ENCODE measurements around the gene SOX10.

SOX10 gene

DNA sequence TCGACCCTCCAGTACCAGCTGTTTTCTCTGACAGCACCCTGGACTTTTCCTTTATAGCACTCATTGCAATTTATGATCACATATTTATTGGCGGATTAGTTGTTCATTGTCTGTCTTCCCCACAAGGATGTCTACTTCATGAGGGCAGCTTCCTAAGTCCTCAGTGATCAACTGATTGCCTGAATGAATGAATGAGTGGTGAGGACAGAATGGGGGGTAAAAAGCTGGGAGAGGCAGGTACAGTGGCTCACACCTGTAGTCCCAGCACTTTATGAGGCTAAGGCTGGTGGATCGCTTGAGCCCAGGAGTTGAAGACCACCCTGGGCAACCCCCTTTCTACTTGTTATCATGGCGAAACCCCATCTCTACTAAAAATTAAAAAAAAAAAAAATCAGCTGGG is 11.1 kb upstream of the SOX10 start:
- H3K4me3 ChIP-seq (replicated peaks; ENCODE audit: low read depth, low read length): no peak overlapping the region
- no peak for DNase-seq (ENCODE audit: extremely low read depth, low read depth)
- TF ChIP-seq, protein P1, sequence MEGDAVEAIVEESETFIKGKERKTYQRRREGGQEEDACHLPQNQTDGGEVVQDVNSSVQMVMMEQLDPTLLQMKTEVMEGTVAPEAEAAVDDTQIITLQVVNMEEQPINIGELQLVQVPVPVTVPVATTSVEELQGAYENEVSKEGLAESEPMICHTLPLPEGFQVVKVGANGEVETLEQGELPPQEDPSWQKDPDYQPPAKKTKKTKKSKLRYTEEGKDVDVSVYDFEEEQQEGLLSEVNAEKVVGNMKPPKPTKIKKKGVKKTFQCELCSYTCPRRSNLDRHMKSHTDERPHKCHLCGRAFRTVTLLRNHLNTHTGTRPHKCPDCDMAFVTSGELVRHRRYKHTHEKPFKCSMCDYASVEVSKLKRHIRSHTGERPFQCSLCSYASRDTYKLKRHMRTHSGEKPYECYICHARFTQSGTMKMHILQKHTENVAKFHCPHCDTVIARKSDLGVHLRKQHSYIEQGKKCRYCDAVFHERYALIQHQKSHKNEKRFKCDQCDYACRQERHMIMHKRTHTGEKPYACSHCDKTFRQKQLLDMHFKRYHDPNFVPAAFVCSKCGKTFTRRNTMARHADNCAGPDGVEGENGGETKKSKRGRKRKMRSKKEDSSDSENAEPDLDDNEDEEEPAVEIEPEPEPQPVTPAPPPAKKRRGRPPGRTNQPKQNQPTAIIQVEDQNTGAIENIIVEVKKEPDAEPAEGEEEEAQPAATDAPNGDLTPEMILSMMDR (IDR thresholded peaks at IDR 0.05; ENCODE audit: low read depth, low read length, missing control alignments): no peak

DNA sequence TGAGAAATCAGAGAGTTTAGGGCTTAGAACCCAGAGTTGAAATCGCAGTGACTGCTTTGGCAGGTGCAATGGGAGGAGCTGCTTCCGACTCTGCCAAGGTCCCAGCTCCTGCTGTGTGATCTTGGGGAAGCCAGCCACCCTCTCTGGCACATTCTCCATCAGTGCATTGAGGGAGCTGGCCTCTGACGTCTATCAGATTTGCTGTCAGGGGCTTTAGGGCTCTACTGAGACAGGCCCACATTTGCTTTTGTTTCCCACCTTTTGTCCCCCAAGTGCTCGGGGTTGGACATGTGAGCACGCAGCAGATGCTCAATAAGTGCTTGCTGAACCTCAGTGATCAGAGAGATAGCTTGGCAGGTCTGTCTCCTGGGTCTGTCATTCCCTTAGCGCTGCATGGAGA is 10.6 kb upstream of the SOX10 start:
- H3K4me3 ChIP-seq (replicated peaks; ENCODE audit: low read depth, low read length): no peak overlapping the region
- DNase-seq (ENCODE audit: extremely low read depth, low read depth): no peak
- TF ChIP-seq, protein P1 (IDR thresholded peaks at IDR 0.05; ENCODE audit: low read depth, low read length, missing control alignments): no peak

DNA sequence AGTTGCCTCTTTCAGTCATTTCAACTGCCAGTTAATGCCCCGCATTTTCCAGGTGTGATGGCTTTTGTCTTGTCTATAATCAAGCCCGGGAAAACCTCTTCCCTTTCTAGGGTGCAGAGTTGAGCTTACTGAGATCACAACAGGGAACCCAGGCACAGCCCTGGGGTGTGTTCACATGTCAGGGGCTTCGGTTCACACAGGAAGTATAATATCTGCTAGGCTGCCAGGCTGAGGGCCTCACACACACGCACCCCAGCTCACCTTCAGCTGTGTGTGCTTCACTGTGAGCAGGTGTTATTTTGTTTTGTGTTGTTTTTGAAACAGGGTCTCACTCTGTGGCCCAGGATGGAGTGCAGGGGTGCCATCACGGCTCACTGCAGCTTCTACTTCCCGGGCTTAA is 9.7 kb upstream of the SOX10 start:
- DNase-seq (ENCODE audit: extremely low read depth, low read depth): no peak
- TF ChIP-seq, protein P1 (IDR thresholded peaks at IDR 0.05; ENCODE audit: low read depth, low read length, missing control alignments): no peak
- no peak overlapping the region for H3K4me3 ChIP-seq (replicated peaks; ENCODE audit: low read depth, low read length)

DNA sequence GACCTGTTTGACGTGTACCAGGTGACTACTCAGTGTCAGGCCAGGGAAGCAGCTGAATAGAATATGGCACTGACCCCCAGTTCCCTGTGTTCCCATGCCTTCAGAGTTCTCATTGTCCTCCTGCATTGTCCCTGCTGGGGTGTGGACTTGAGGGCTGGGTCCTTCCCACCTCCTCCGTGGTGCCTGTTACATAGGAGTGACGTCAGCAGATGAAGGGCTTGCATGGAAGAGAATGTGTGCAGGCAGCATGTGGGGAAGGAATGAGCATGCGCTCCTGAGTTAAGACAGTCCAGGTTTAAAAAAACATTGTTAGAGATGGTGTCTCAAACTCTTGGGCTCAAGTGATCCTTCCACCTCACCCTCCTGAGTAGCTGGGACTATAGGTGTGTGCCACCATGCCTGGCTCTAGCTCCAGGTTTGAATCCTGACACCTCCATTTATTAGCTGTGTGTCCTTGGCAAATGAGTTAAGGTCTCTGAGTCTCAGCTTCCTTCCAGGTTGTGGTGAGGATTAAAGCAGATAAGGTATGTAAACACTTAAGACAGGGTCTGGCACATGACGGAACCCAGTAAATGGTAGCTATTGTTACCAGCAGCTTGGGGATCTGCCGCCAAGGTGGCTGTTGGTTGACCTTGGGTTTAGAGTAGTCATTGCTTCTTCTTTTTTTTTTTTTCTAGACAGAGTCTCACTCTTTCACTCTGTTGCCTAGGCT is 7.5 kb upstream of the SOX10 start:
- no peak for DNase-seq (ENCODE audit: extremely low read depth, low read depth)
- TF ChIP-seq, protein P1 (IDR thresholded peaks at IDR 0.05; ENCODE audit: low read depth, low read length, missing control alignments): no peak
- no peak overlapping the region for H3K4me3 ChIP-seq (replicated peaks; ENCODE audit: low read depth, low read length)

DNA sequence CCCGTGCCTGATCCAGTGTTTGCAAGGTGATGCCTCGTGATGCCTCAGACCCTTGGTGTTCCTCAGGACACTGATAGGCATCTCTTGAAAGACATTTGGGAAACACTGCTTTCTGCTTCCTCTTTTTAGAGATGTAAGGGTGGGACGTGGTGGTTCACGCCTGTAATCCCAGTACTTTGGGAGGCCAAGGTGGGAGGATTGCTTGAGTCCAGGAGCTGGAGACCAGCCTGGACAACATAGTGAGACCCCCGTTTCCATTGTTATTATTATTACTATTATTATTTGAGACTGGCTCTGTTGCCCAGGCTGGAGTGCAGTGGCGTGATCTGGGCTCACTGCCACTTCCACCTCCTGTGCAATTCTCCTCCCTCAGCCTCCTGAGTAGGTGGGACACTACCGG is 6.5 kb upstream of the SOX10 start:
- no peak for DNase-seq (ENCODE audit: extremely low read depth, low read depth)
- TF ChIP-seq, protein P1 (IDR thresholded peaks at IDR 0.05; ENCODE audit: low read depth, low read length, missing control alignments): no peak
- H3K4me3 ChIP-seq (replicated peaks; ENCODE audit: low read depth, low read length): no peak overlapping the region

DNA sequence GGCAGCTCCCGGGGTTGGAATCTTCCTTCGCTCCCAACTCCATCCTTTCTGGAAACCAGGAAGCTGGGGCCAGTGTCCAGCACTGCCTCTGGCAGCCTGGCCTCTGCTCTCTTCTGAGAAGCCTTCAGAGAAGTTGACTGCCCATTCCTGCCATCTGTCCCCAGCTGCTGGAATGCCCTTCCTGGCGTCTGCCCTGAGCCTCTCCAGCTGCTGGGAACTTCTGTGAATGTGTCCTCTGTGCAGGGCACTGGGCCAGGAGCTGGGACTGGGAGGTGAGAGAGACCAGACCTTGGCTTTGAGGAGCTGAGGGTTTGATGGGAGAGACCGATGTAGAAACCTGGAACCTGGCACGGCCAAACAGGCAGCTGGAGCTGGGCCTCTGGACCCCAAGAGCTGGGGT is 5.9 kb upstream of the SOX10 start:
- H3K4me3 ChIP-seq (replicated peaks; ENCODE audit: low read depth, low read length): no peak overlapping the region
- no peak for DNase-seq (ENCODE audit: extremely low read depth, low read depth)
- TF ChIP-seq, protein P1 (IDR thresholded peaks at IDR 0.05; ENCODE audit: low read depth, low read length, missing control alignments): no peak
